Measurements from ENCODE around the gene SLC9A9.

The SLC9A9 gene

DNA sequence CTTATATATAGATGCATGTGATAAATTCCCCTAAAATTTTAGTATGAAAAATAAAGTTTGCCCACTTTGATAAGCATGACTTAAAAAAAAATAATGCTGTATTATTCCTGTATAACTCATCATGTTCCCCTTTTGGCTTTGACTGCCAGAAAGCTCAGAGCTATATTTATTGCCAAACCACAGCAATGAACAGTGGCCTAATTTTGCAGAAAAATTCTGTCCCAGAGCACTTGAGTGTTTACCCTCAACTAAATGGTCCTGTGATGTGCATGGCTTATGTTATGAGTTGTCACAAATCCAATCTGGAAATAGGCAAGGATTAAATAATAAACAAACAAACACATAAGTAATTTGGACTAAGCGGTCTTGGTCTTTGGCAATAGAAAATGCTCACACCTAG, 276.7 kb downstream of the SLC9A9 start:
- DNase-seq (ENCODE audit: low read depth): no peak
- no peak overlapping the region for H3K4me3 ChIP-seq (ENCODE audit: low read length)
- TF ChIP-seq, protein P1, sequence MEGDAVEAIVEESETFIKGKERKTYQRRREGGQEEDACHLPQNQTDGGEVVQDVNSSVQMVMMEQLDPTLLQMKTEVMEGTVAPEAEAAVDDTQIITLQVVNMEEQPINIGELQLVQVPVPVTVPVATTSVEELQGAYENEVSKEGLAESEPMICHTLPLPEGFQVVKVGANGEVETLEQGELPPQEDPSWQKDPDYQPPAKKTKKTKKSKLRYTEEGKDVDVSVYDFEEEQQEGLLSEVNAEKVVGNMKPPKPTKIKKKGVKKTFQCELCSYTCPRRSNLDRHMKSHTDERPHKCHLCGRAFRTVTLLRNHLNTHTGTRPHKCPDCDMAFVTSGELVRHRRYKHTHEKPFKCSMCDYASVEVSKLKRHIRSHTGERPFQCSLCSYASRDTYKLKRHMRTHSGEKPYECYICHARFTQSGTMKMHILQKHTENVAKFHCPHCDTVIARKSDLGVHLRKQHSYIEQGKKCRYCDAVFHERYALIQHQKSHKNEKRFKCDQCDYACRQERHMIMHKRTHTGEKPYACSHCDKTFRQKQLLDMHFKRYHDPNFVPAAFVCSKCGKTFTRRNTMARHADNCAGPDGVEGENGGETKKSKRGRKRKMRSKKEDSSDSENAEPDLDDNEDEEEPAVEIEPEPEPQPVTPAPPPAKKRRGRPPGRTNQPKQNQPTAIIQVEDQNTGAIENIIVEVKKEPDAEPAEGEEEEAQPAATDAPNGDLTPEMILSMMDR (IDR thresholded peaks at IDR 0.05; ENCODE audit: insufficient read depth, low read depth, low read length, missing control alignments): no peak

DNA sequence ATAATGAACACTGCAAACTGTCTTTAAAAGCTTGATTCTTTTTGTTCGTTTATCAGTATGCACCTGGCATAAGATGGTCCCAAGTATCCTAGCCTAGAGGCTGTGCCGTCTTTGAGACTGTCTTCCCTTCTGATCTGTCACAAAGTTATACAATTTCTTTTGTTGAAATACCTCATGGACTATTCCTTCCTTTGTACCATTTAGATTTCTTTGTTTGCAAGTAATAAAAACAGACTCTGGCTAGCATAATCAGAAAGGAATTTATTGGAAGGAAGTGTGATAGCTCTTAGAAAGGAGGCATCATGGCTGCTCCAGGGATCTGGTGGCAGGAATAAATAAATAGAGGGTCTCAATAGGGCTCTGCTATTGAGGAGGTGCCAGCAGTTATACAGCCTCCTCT, 280.4 kb downstream of the SLC9A9 start:
- no peak overlapping the region for H3K4me3 ChIP-seq (ENCODE audit: low read length)
- TF ChIP-seq, protein P1 (IDR thresholded peaks at IDR 0.05; ENCODE audit: insufficient read depth, low read depth, low read length, missing control alignments): no peak
- no peak for DNase-seq (ENCODE audit: low read depth)

DNA sequence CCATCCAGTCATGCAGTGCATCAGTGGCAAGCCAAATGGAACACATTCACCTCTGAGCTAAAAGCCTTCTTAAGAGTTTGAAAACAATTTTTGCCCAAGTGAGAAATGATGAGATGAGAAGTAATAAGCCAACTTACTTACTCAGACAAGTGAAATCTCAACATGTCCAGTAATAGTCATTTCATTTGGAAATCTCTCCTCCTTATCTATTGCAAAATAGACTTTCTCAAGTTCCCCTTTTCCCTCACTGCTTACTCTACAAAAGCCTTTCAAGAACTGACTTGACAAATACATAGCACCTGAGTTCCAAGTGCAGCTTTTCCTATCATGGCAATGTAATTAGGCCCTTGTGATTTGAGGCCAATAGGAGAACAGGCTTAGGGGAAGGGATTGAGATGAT, 282.3 kb downstream of the SLC9A9 start:
- DNase-seq (ENCODE audit: low read depth): peak; percentile 30
- TF ChIP-seq, protein P1 (IDR thresholded peaks at IDR 0.05; ENCODE audit: insufficient read depth, low read depth, low read length, missing control alignments): no peak

DNA sequence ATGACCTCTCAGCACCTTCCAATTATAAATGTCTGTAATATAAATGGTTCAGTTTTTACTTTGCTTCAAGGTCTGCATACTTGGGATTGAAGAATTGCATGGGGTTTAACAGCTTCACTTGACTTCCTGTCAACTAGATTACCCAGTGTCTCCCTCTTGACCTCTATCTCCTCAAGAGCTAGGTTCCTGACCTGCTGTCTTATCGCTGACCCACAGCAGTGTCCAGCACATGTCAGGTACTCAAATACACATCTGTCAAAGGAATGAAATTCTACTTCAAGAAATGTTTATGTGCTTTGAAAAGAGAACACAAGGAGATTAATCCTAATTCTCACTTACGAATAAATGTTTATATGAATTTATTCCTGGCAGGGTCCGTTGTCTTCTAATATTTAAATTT, 284.5 kb downstream of the SLC9A9 start:
- TF ChIP-seq, protein P1 (IDR thresholded peaks at IDR 0.05; ENCODE audit: insufficient read depth, low read depth, low read length, missing control alignments): no peak
- no peak for DNase-seq (ENCODE audit: low read depth)
- H3K4me3 ChIP-seq (ENCODE audit: low read length): no peak overlapping the region

More for the DNA sequence above, 282.3 kb downstream of the SLC9A9 start:
- no peak overlapping the region for H3K4me3 ChIP-seq (ENCODE audit: low read length)

DNA sequence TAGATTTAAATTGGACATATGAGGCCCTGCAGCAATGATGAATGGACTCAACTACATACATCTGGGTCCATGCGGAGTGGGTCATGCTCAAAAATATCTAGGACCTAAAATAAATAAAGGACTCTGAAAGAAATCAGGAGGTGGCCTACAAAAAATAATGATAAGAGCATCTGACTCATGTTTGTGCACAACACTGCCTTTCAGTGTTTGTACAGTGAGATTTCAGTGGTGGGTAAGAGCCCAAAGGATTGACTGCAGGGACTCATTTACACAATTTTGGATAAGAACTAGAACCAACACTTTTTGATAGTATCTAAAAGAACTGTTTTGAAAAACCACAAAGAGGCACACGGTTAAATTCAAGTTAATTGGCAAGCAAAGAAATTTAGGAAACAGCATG, 285.5 kb downstream of the SLC9A9 start:
- no peak overlapping the region for H3K4me3 ChIP-seq (ENCODE audit: low read length)
- TF ChIP-seq, protein P1 (IDR thresholded peaks at IDR 0.05; ENCODE audit: insufficient read depth, low read depth, low read length, missing control alignments): no peak
- no peak for DNase-seq (ENCODE audit: low read depth)

DNA sequence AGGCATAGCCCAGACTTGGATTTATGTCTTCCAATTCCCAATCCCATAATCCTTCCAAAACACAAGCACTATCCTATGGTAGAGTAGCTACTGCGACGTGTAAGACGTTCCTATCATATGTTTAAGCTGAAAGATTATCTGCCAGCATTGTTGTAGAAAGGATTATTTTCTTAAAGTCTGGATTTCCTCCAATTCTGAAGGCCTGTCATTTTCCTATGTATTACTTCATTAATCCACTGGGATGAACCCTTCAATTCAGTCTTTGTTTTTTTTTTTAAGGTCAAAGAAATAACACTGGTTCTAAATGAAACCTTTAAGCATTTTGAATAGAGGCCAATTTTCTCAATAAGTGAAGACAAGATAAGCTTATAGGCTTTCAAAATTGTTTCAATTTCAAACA, 289.0 kb downstream of the SLC9A9 start:
- no peak overlapping the region for H3K4me3 ChIP-seq (ENCODE audit: low read length)
- DNase-seq (ENCODE audit: low read depth): no peak
- TF ChIP-seq, protein P1 (IDR thresholded peaks at IDR 0.05; ENCODE audit: insufficient read depth, low read depth, low read length, missing control alignments): no peak

DNA sequence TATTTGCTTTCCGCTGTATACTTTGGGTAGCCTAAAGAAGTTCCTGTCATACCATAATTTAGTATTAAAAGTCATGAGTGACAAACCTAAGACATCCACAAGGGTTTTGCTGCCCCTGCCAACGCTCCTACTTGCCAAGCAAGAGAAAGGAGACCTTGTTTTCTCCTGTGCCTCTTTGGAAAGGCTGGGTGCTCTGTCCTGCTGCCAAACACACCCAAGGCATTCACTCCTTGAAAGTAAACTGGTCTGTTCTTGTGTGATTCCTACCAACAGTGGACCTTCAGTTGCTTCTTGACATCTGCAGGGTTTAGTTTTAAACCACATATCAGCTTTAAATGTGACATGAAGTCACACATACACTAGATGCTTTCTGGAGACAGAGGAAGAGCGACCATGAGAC, 295.4 kb downstream of the SLC9A9 start:
- DNase-seq (ENCODE audit: low read depth): no peak
- no peak overlapping the region for H3K4me3 ChIP-seq (ENCODE audit: low read length)
- TF ChIP-seq, protein P1 (IDR thresholded peaks at IDR 0.05; ENCODE audit: insufficient read depth, low read depth, low read length, missing control alignments): no peak

All from epithelial cell of esophagus (primary cell).